K562 (cell line): Measurements from ENCODE around the gene IPO11. TPM values are rescaled to one million over a fixed set of nuclear protein-coding genes. Genes with fewer than 3 reads are reported as not detected.

Experiments
- ETS1 ChIP-seq: conservative IDR thresholded peaks from 2 replicates; pipeline ENCODE4 v1.6.1; 2011; ENCODE audit warnings: low read depth, mild to moderate bottlenecking, low read length; ENCODE audit not compliant: control insufficient read depth
- GABPA ChIP-seq: fragments of 200-800 bp; sonication (Bioruptor generic); conservative IDR thresholded peaks from 2 replicates; pipeline ENCODE4 v1.6.1; 2016; ENCODE audit warnings: low read depth, missing genetic modification characterization, missing compliant biosample characterization
- GABPB2 ChIP-seq: fragments of 250-450 bp; sonication (Bioruptor Pico); conservative IDR thresholded peaks from 2 replicates; pipeline ENCODE4 v1.5.1; 2021; ENCODE audit warnings: mild to moderate bottlenecking
- HIVEP1 ChIP-seq: fragments of 250-450 bp; sonication (Bioruptor Pico); IDR thresholded peaks from 2 replicates; pipeline ENCODE4 v1.4.0; 2020; ENCODE audit warnings: mild to moderate bottlenecking
- MEF2A ChIP-seq: IDR thresholded peaks from 2 replicates; pipeline ENCODE4 v1.6.1; 2011; ENCODE audit warnings: low read depth, mild to moderate bottlenecking, low read length, moderate library complexity; ENCODE audit not compliant: control insufficient read depth
- MLX ChIP-seq, 2 experiments: fragments of 450-650 bp in 1 of 2; sonication (generic) in 1 of 2; formaldehyde crosslinking; conservative IDR thresholded peaks; 2 replicates each; pipeline versions ENCODE4 v1.4.0 to v1.8.1; 2020 to 2022; ENCODE audit warnings: mild to moderate bottlenecking in 1 of 2, missing genetic modification reagents in 1 of 2
- NFE2 ChIP-seq: IDR thresholded peaks from 2 replicates; pipeline ENCODE4 v1.6.1; 2014; ENCODE audit warnings: antibody characterized with exemption, low read depth
- PRPF4 ChIP-seq: fragments of 200-400 bp; formaldehyde crosslinking; IDR thresholded peaks from one replicate; pipeline ENCODE4 v1.6.1; 2017; ENCODE audit warnings: low read length, low read depth, mild to moderate bottlenecking; ENCODE audit not compliant: insufficient read depth, poor library complexity, severe bottlenecking
- RBM17 ChIP-seq: fragments of 200-400 bp; formaldehyde crosslinking; IDR thresholded peaks from 2 replicates; pipeline ENCODE4 v1.6.1; 2017; ENCODE audit warnings: low read depth, mild to moderate bottlenecking, low read length, borderline replicate concordance
- RERE ChIP-seq: sonication (generic); formaldehyde crosslinking; IDR thresholded peaks from 2 replicates; pipeline ENCODE4 v1.8.0; 2023; ENCODE audit warnings: missing genetic modification reagents, mild to moderate bottlenecking, borderline replicate concordance
- SOX6 ChIP-seq: fragments of 450-650 bp; IDR thresholded peaks from 2 replicates; pipeline ENCODE4 v1.6.1; 2014; ENCODE audit warnings: mild to moderate bottlenecking
- THRB ChIP-seq: fragments of 450-650 bp; formaldehyde crosslinking; conservative IDR thresholded peaks from 2 replicates; pipeline ENCODE4 v1.4.0; 2022; ENCODE audit warnings: mild to moderate bottlenecking, missing genetic modification characterization
- ZNF217 ChIP-seq: sonication (generic); formaldehyde crosslinking; IDR thresholded peaks from 2 replicates; pipeline ENCODE4 v1.8.0; 2022; ENCODE audit warnings: mild to moderate bottlenecking, missing genetic modification reagents
- ZNF280B ChIP-seq: fragments of 250-450 bp; sonication (Bioruptor Pico); IDR thresholded peaks from 2 replicates; pipeline ENCODE4 v1.5.1; 2021; ENCODE audit warnings: mild to moderate bottlenecking
- ZNF57 ChIP-seq: fragments of 450-650 bp; formaldehyde crosslinking; IDR thresholded peaks from 2 replicates; pipeline ENCODE4 v1.4.0; 2020; ENCODE audit warnings: mild to moderate bottlenecking, moderate library complexity
- ZNF830 ChIP-seq: fragments of 250-450 bp; sonication (Bioruptor Pico); IDR thresholded peaks from 2 replicates; pipeline ENCODE4 v1.5.0; 2021; ENCODE audit warnings: mild to moderate bottlenecking
- polyA plus RNA-seq, 8 experiments: library from polyadenylated mRNA; depleted of rRNA in 4 of 8; stranded (reverse) in 5 of 8; unstranded in 3 of 8; fragments of >200 nt; fragmentation: Nextera tagmentation in 2 of 8; fragmentation: Illumina TruSeq in 1 of 8; extraction: Ambion mirVana in 2 of 8; extraction: Trizol in 1 of 8; gene quantifications; 2 replicates each; pipeline versions ENCODE4 v1.2.1 to v1.2.3, GENCODE V29; 2011 to 2014; ENCODE audit warnings: inconsistent platforms in 1 of 8, missing spikeins in 1 of 8
- total RNA-seq, 7 experiments: library from RNA; depleted of rRNA in 6 of 7; stranded (reverse); fragments of >200 nt in 6 of 7; fragmentation: Illumina TruSeq in 2 of 7; extraction: Trizol in 2 of 7; gene quantifications; 2 replicates each; pipeline versions ENCODE4 v1.2.1 to v1.2.3, GENCODE V29; 2011 to 2021; ENCODE audit warnings: low replicate concordance in 1 of 7

The IPO11 gene
- total and polyA plus RNA-seq, 9 of the 15 experiments (the other 6 are each of a cell fraction or from before 2014, with no cell fraction given), result 38.7 to 96.0 (median 70.9) TPM

- TF ChIP-seq THRB (CRISPR knock-in tag) (no peak), RERE (CRISPR knock-in tag) (no peak), ZNF217 (CRISPR knock-in tag) (no peak), ZNF830 (no peak), PRPF4 (no peak), ZNF57 (CRISPR knock-in tag) (no peak), ZNF280B (no peak), SOX6 (0 out of 2 replicates have a peak, but pooled peaks have one; percentile 11), GABPB2 (no peak), MEF2A (no peak), MLX (CRISPR knock-in tag; conservative IDR thresholded peaks at IDR 0.05) (no peak), RBM17 (no peak), HIVEP1 (no peak), ETS1 (no peak), GABPA (no peak), NFE2 (peak; percentile 83)
These were observed 180.8 kb downstream of the IPO11 start (continued) for GRCh38 chr5:62593331-62593730.
